Chondrocyte (in vitro differentiated cells): Measurements from ENCODE around the gene DOCK8. TPM values are rescaled to one million over a fixed set of nuclear protein-coding genes. Genes with fewer than 3 reads are reported as not detected.

ENCODE experiments used
- DNase-seq: peaks from one replicate; pipeline ENCODE4 v3.0.0; 2021; ENCODE audit warnings: mixed read lengths, low spot score
- H3K27ac Mint-ChIP-seq: one replicate; pipeline ENCODE4 v1.8.0; 2021; ENCODE audit warnings: mild to moderate bottlenecking, moderate library complexity, mixed read lengths; ENCODE audit not compliant: unreplicated experiment
- H3K27me3 Mint-ChIP-seq: 2 replicates; pipeline ENCODE4 v1.8.0; 2021; ENCODE audit warnings: low read depth, mixed read lengths
- H3K36me3 Mint-ChIP-seq: 2 replicates; pipeline ENCODE4 v1.8.0; 2021; ENCODE audit warnings: low read depth, mixed read lengths
- H3K4me1 Mint-ChIP-seq: 2 replicates; pipeline ENCODE4 v1.8.0; 2021; ENCODE audit warnings: low read depth, mild to moderate bottlenecking, mixed read lengths
- H3K4me3 Mint-ChIP-seq: one replicate; pipeline ENCODE4 v1.8.0; 2021; ENCODE audit warnings: mild to moderate bottlenecking, moderate library complexity, mixed read lengths; ENCODE audit not compliant: unreplicated experiment
- H3K9me3 Mint-ChIP-seq: 2 replicates; pipeline ENCODE4 v1.8.0; 2021; ENCODE audit warnings: low read depth, mixed read lengths
- CTCF ChIP-seq: fragments of 200-600 bp; sonication (generic); IDR thresholded peaks from 2 replicates; pipeline ENCODE4 v1.5.0; 2021; ENCODE audit warnings: antibody characterized with exemption, mild to moderate bottlenecking, moderate library complexity
- total RNA-seq: library from RNA; stranded (reverse); gene quantifications from 3 replicates; pipeline ENCODE4 v1.2.1, GENCODE V29; 2021

Gene DOCK8
- total RNA-seq, 1 donor from 2014 or later: 0.17 TPM

- no peak overlapping the region for H3K4me3 Mint-ChIP-seq
These were observed 272.8 kb downstream of the DOCK8 start for GRCh38 chr9:487429-487828.

GRCh38 chr9:488448-488847 is 273.8 kb downstream of the DOCK8 start:
- no peaks in the 10 kb centered on the region for H3K4me1 Mint-ChIP-seq
- no peaks in the 10 kb centered on the region for H3K36me3 Mint-ChIP-seq
- TF ChIP-seq CTCF: no peak
- peaks cover 3% of the 10 kb centered on the region for H3K9me3 Mint-ChIP-seq
- H3K27ac Mint-ChIP-seq: no peak overlapping the region
- H3K4me3 Mint-ChIP-seq: no peak overlapping the region
- H3K27me3 Mint-ChIP-seq: peaks cover 3% of the 10 kb centered on the region
- no peak for DNase-seq

More at GRCh38 chr9:487429-487828, 272.8 kb downstream of the DOCK8 start:
- H3K4me1 Mint-ChIP-seq: no peaks in the 10 kb centered on the region
- no peak for TF ChIP-seq CTCF
- H3K9me3 Mint-ChIP-seq: peaks cover 3% of the 10 kb centered on the region
- DNase-seq: no peak
- no peak overlapping the region for H3K27ac Mint-ChIP-seq
- H3K36me3 Mint-ChIP-seq: no peaks in the 10 kb centered on the region
- peaks cover 3% of the 10 kb centered on the region for H3K27me3 Mint-ChIP-seq

- no peak overlapping the region for H3K27ac Mint-ChIP-seq
- no peaks in the 10 kb centered on the region for H3K4me1 Mint-ChIP-seq
- peaks cover 6% of the 10 kb centered on the region for H3K27me3 Mint-ChIP-seq
- H3K36me3 Mint-ChIP-seq: no peaks in the 10 kb centered on the region
- TF ChIP-seq CTCF: no peak
- DNase-seq: no peak
- no peak overlapping the region for H3K4me3 Mint-ChIP-seq
- no peaks in the 10 kb centered on the region for H3K9me3 Mint-ChIP-seq
These were observed 274.8 kb downstream of the DOCK8 start for GRCh38 chr9:489198-490197.

- Mint-ChIP-seq H3K4me1 (no peaks in the 10 kb centered on the region), H3K27me3 (peaks cover 21% of the 10 kb centered on the region), H3K36me3 (no peaks in the 10 kb centered on the region), H3K27ac (no peak overlapping the region), H3K4me3 (no peak overlapping the region), H3K9me3 (no peaks in the 10 kb centered on the region)
- DNase-seq: no peak
- no peak for TF ChIP-seq CTCF
These were observed 280.1 kb downstream of the DOCK8 start for GRCh38 chr9:494764-495163.

GRCh38 chr9:495739-496138 is 281.1 kb downstream of the DOCK8 start:
- H3K27ac Mint-ChIP-seq: no peak overlapping the region
- no peaks in the 10 kb centered on the region for H3K36me3 Mint-ChIP-seq
- H3K9me3 Mint-ChIP-seq: no peaks in the 10 kb centered on the region
- H3K4me3 Mint-ChIP-seq: no peak overlapping the region
- no peak for DNase-seq
- no peak for TF ChIP-seq CTCF
- H3K4me1 Mint-ChIP-seq: no peaks in the 10 kb centered on the region
- H3K27me3 Mint-ChIP-seq: peaks cover 30% of the 10 kb centered on the region
